Hepatocyte (in vitro differentiated cells): ENCODE results near the gene MACROD2.

Experiments used
- CTCF ChIP-seq: fragments of 200-600 bp; sonication (generic); IDR thresholded peaks from 2 replicates; pipeline ENCODE4 v1.5.1; 2016; ENCODE audit warnings: antibody characterized with exemption, mild to moderate bottlenecking; ENCODE audit not compliant: poor library complexity
- EZH2 ChIP-seq: fragments of 200-600 bp; sonication (generic); IDR thresholded peaks from 2 replicates; pipeline ENCODE4 v1.6.1; 2016; ENCODE audit warnings: antibody characterized with exemption, mild to moderate bottlenecking, borderline replicate concordance

DNA sequence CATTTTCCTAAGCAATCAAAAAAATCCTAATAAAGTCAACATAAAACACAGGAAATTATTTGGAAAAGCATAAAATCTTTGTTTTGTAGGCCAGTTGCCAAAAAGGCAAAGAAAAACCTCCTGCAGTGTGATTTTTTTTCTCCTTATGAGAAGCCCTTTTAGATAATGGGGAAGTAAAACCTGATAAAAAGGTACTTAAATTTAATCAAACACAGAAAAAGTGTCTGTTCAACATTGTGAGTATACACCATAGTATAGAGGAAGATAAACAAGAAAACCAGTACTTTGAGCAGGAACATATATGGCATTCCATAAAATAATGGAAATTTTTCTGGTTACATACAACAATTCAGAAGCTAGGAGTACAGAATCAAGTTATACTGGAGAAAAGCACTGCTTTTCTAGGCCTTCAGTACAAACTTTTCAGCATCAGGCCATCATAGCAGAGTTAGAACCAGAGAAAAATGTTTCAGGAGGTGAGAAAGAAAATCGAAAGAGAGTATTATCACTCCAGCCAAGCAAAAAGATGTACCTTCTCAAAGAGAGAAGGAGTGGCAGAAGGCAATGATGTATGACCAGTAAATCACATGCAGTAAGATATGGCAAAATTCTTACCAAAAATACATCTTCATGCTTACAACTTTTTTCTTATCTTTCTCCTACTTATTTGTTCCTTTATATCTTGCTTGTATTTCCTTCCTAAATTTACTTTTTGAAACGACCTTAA lies 2083.0 kb downstream of the MACROD2 start:
- TF ChIP-seq EZH2 (no peak), CTCF (no peak)
